Measurements from ENCODE around the gene BGN.

BGN gene

GRCh38 chrX:153499341-153499740 lies 4.6 kb downstream of the BGN start:
- Histone ChIP-seq H2AFZ (ENCODE audit: low read depth, low read length, severe bottlenecking) (no peak overlapping the region), H3K9ac (ENCODE audit: low read length) (no peak overlapping the region), H3K27me3 (ENCODE audit: low read length) (no peaks in the 10 kb centered on the region), H3K4me3 (ENCODE audit: insufficient read depth, low read length, poor library complexity, severe bottlenecking) (no peak overlapping the region), H3K9me3 (ENCODE audit: insufficient read depth, low read length) (no peaks in the 10 kb centered on the region), H3F3A (ENCODE audit: insufficient read depth) (no peaks in the 10 kb centered on the region), H3K36me3 (ENCODE audit: low read length) (no peaks in the 10 kb centered on the region), H3K9me2 (replicated peaks; ENCODE audit: insufficient read depth, low read length) (no peaks in the 10 kb centered on the region), H3K79me2 (ENCODE audit: insufficient read depth, low read length) (no peaks in the 10 kb centered on the region), H3K4me2 (ENCODE audit: low read depth, low read length, poor library complexity, severe bottlenecking) (no peak overlapping the region), H3K27ac (ENCODE audit: low read depth, low read length) (no peak overlapping the region), H4K20me1 (ENCODE audit: low read depth, low read length) (no peaks in the 10 kb centered on the region)
- TF ChIP-seq EZH2phosphoT487 (conservative IDR thresholded peaks at IDR 0.05; ENCODE audit: low read length): no peak
- TF ChIP-seq CTCF (IDR thresholded peaks at IDR 0.05; ENCODE audit: insufficient read depth, low read length, poor library complexity, severe bottlenecking): no peak

GRCh38 chrX:153499876-153500275 lies 5.1 kb downstream of the BGN start:
- H3K27me3 ChIP-seq (ENCODE audit: low read length): no peaks in the 10 kb centered on the region
- H3K9ac ChIP-seq (ENCODE audit: low read length): no peak overlapping the region
- no peak overlapping the region for H3K4me2 ChIP-seq (ENCODE audit: low read depth, low read length, poor library complexity, severe bottlenecking)
- H3K9me3 ChIP-seq (ENCODE audit: insufficient read depth, low read length): no peaks in the 10 kb centered on the region
- no peaks in the 10 kb centered on the region for H3F3A ChIP-seq (ENCODE audit: insufficient read depth)
- no peaks in the 10 kb centered on the region for H4K20me1 ChIP-seq (ENCODE audit: low read depth, low read length)
- no peak for TF ChIP-seq EZH2phosphoT487 (conservative IDR thresholded peaks at IDR 0.05; ENCODE audit: low read length)
- no peak for TF ChIP-seq CTCF (IDR thresholded peaks at IDR 0.05; ENCODE audit: insufficient read depth, low read length, poor library complexity, severe bottlenecking)
- no peak overlapping the region for H2AFZ ChIP-seq (ENCODE audit: low read depth, low read length, severe bottlenecking)
- no peaks in the 10 kb centered on the region for H3K79me2 ChIP-seq (ENCODE audit: insufficient read depth, low read length)
- H3K36me3 ChIP-seq (ENCODE audit: low read length): no peaks in the 10 kb centered on the region
- H3K4me3 ChIP-seq (ENCODE audit: insufficient read depth, low read length, poor library complexity, severe bottlenecking): no peak overlapping the region
- H3K27ac ChIP-seq (ENCODE audit: low read depth, low read length): no peak overlapping the region
- H3K9me2 ChIP-seq (replicated peaks; ENCODE audit: insufficient read depth, low read length): no peaks in the 10 kb centered on the region

- no peaks in the 10 kb centered on the region for H3K9me2 ChIP-seq (replicated peaks; ENCODE audit: insufficient read depth, low read length)
- TF ChIP-seq CTCF (IDR thresholded peaks at IDR 0.05; ENCODE audit: insufficient read depth, low read length, poor library complexity, severe bottlenecking) (no peak), EZH2phosphoT487 (conservative IDR thresholded peaks at IDR 0.05; ENCODE audit: low read length) (no peak)
- no peak overlapping the region for H2AFZ ChIP-seq (ENCODE audit: low read depth, low read length, severe bottlenecking)
- H3K4me2 ChIP-seq (ENCODE audit: low read depth, low read length, poor library complexity, severe bottlenecking): no peak overlapping the region
- H4K20me1 ChIP-seq (ENCODE audit: low read depth, low read length): no peaks in the 10 kb centered on the region
- no peaks in the 10 kb centered on the region for H3K27me3 ChIP-seq (ENCODE audit: low read length)
- no peak overlapping the region for H3K27ac ChIP-seq (ENCODE audit: low read depth, low read length)
- no peak overlapping the region for H3K4me3 ChIP-seq (ENCODE audit: insufficient read depth, low read length, poor library complexity, severe bottlenecking)
- H3K36me3 ChIP-seq (ENCODE audit: low read length): no peaks in the 10 kb centered on the region
- H3K9me3 ChIP-seq (ENCODE audit: insufficient read depth, low read length): no peaks in the 10 kb centered on the region
- no peak overlapping the region for H3K9ac ChIP-seq (ENCODE audit: low read length)
- H3F3A ChIP-seq (ENCODE audit: insufficient read depth): no peaks in the 10 kb centered on the region
- H3K79me2 ChIP-seq (ENCODE audit: insufficient read depth, low read length): no peaks in the 10 kb centered on the region
Observed at GRCh38 chrX:153500676-153501280, 6.0 kb downstream of the BGN start.

Data from SU-DHL-6 (cell line).